ENCODE data around the gene CHRNA10. TPM values are rescaled to one million over a fixed set of nuclear protein-coding genes. Genes with fewer than 3 reads are reported as not detected.

The CHRNA10 gene
- total RNA-seq, 1 donor: 0.86 TPM

- no peak overlapping the region for H3K4me3 ChIP-seq (ENCODE audit: low read depth, low read length)
- no peak for DNase-seq (ENCODE audit: low read depth)
- TF ChIP-seq, protein P1, sequence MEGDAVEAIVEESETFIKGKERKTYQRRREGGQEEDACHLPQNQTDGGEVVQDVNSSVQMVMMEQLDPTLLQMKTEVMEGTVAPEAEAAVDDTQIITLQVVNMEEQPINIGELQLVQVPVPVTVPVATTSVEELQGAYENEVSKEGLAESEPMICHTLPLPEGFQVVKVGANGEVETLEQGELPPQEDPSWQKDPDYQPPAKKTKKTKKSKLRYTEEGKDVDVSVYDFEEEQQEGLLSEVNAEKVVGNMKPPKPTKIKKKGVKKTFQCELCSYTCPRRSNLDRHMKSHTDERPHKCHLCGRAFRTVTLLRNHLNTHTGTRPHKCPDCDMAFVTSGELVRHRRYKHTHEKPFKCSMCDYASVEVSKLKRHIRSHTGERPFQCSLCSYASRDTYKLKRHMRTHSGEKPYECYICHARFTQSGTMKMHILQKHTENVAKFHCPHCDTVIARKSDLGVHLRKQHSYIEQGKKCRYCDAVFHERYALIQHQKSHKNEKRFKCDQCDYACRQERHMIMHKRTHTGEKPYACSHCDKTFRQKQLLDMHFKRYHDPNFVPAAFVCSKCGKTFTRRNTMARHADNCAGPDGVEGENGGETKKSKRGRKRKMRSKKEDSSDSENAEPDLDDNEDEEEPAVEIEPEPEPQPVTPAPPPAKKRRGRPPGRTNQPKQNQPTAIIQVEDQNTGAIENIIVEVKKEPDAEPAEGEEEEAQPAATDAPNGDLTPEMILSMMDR (IDR thresholded peaks at IDR 0.05; ENCODE audit: insufficient read depth, low read depth, low read length): no peak
Observed at GRCh38 chr11:3635641-3636375, 35.4 kb downstream of the CHRNA10 start.

GRCh38 chr11:3632070-3632660, 39.0 kb downstream of the CHRNA10 start:
- no peak for DNase-seq (ENCODE audit: low read depth)
- TF ChIP-seq, protein P1 (IDR thresholded peaks at IDR 0.05; ENCODE audit: insufficient read depth, low read depth, low read length): no peak
- no peak overlapping the region for H3K4me3 ChIP-seq (ENCODE audit: low read depth, low read length)

GRCh38 chr11:3631331-3631730, 39.9 kb downstream of the CHRNA10 start:
- no peak overlapping the region for H3K4me3 ChIP-seq (ENCODE audit: low read depth, low read length)
- TF ChIP-seq, protein P1 (IDR thresholded peaks at IDR 0.05; ENCODE audit: insufficient read depth, low read depth, low read length): no peak
- DNase-seq (ENCODE audit: low read depth): no peak

- no peak overlapping the region for H3K4me3 ChIP-seq (ENCODE audit: low read depth, low read length)
- TF ChIP-seq, protein P1 (IDR thresholded peaks at IDR 0.05; ENCODE audit: insufficient read depth, low read depth, low read length): no peak
- DNase-seq (ENCODE audit: low read depth): peak; percentile 55
Observed at GRCh38 chr11:3627291-3627690, 43.9 kb downstream of the CHRNA10 start.

- H3K4me3 ChIP-seq (ENCODE audit: low read depth, low read length): no peak overlapping the region
- TF ChIP-seq, protein P1 (IDR thresholded peaks at IDR 0.05; ENCODE audit: insufficient read depth, low read depth, low read length): no peak
- DNase-seq (ENCODE audit: low read depth): no peak
Observed at GRCh38 chr11:3626250-3626960, 44.8 kb downstream of the CHRNA10 start.

GRCh38 chr11:3623767-3624458, 47.3 kb downstream of the CHRNA10 start:
- TF ChIP-seq, protein P1 (IDR thresholded peaks at IDR 0.05; ENCODE audit: insufficient read depth, low read depth, low read length): no peak
- no peak for DNase-seq (ENCODE audit: low read depth)
- no peak overlapping the region for H3K4me3 ChIP-seq (ENCODE audit: low read depth, low read length)
